WTC11 (cell line): ENCODE data around the gene NEK11. TPM values are rescaled to one million over a fixed set of nuclear protein-coding genes. Genes with fewer than 3 reads are reported as not detected.

Source experiments
- ATAC-seq: fragments of 200-7000 bp; cut with Tn5 transposase; 2 replicates; pipeline ENCODE4 v1.10.0; 2021; ENCODE audit warnings: mild to moderate bottlenecking, moderate library complexity
- CTCF ChIA-PET: fragments of 300-600 bp; sonication (Branson Sonifier 250); formaldehyde crosslinking; loops from one replicate; lab custom pipeline; 2021; ENCODE audit warnings: antibody characterized with exemption; lab: Charles Lee
- POLR2A ChIA-PET: fragments of 350-600 bp; sonication (Branson Sonifier 250); formaldehyde crosslinking; loops from one replicate; lab custom pipeline; 2021; ENCODE audit warnings: antibody characterized with exemption; lab: Charles Lee
- DNase-seq: peaks from one replicate; pipeline ENCODE4 v3.0.0; 2021; ENCODE audit warnings: low spot score
- H3K27ac Mint-ChIP-seq: 2 replicates; pipeline ENCODE4 v1.8.0; 2021; ENCODE audit warnings: mixed read lengths
- H3K27me3 Mint-ChIP-seq: 2 replicates; pipeline ENCODE4 v1.8.0; 2021; ENCODE audit warnings: low read depth, mild to moderate bottlenecking, moderate library complexity, mixed read lengths
- H3K36me3 Mint-ChIP-seq: 2 replicates; pipeline ENCODE4 v1.8.0; 2021; ENCODE audit warnings: mixed read lengths
- H3K4me1 Mint-ChIP-seq: 2 replicates; pipeline ENCODE4 v1.8.0; 2022; ENCODE audit warnings: mixed read lengths
- H3K4me3 Mint-ChIP-seq: 2 replicates; pipeline ENCODE4 v1.8.0; 2021; ENCODE audit warnings: mild to moderate bottlenecking, moderate library complexity, mixed read lengths
- H3K9me3 Mint-ChIP-seq: 2 replicates; pipeline ENCODE4 v1.8.0; 2021; ENCODE audit warnings: mixed read lengths
- AFF4 ChIP-seq: sonication (generic); formaldehyde crosslinking; IDR thresholded peaks from 2 replicates; pipeline ENCODE4 v1.8.1; 2023; ENCODE audit warnings: mild to moderate bottlenecking, missing genetic modification reagents, borderline replicate concordance
- ATF1 ChIP-seq: sonication (generic); formaldehyde crosslinking; IDR thresholded peaks from 2 replicates; pipeline ENCODE4 v1.8.1; 2023; ENCODE audit warnings: mild to moderate bottlenecking, moderate library complexity, missing genetic modification reagents
- ATF3 ChIP-seq: sonication (generic); formaldehyde crosslinking; conservative IDR thresholded peaks from 2 replicates; pipeline ENCODE4 v1.8.1; 2022; ENCODE audit warnings: mild to moderate bottlenecking, missing genetic modification reagents
- CBFB ChIP-seq: sonication (generic); formaldehyde crosslinking; IDR thresholded peaks from 2 replicates; pipeline ENCODE4 v1.8.1; 2022; ENCODE audit warnings: mild to moderate bottlenecking, low read depth, missing genetic modification reagents
- CDX4 ChIP-seq: fragments of 250-450 bp; sonication (Bioruptor Pico); IDR thresholded peaks from 2 replicates; pipeline ENCODE4 v1.9.0; 2021; ENCODE audit warnings: moderate library complexity, mild to moderate bottlenecking, inconsistent platforms, borderline replicate concordance
- ETV6 ChIP-seq: sonication (generic); formaldehyde crosslinking; IDR thresholded peaks from 2 replicates; pipeline ENCODE4 v1.8.1; 2022; ENCODE audit warnings: mild to moderate bottlenecking, missing genetic modification reagents
- FOXK1 ChIP-seq: sonication (generic); formaldehyde crosslinking; IDR thresholded peaks from 2 replicates; pipeline ENCODE4 v1.8.0; 2022; ENCODE audit warnings: mild to moderate bottlenecking, moderate library complexity, missing genetic modification reagents
- GTF2I ChIP-seq: fragments of 250-450 bp; sonication (Bioruptor Pico); conservative IDR thresholded peaks from 2 replicates; pipeline ENCODE4 v1.4.0; 2021; ENCODE audit warnings: mild to moderate bottlenecking
- NR3C1 ChIP-seq: sonication (generic); formaldehyde crosslinking; conservative IDR thresholded peaks from 2 replicates; pipeline ENCODE4 v1.8.1; 2023; ENCODE audit warnings: low read depth, mild to moderate bottlenecking, missing genetic modification reagents
- RORB ChIP-seq: fragments of 250-450 bp; sonication (Bioruptor Pico); IDR thresholded peaks from 2 replicates; pipeline ENCODE4 v1.9.0; 2021; ENCODE audit warnings: mild to moderate bottlenecking
- TCF7 ChIP-seq: sonication (generic); formaldehyde crosslinking; IDR thresholded peaks from 2 replicates; pipeline ENCODE4 v1.8.0; 2022; ENCODE audit warnings: mild to moderate bottlenecking, low read depth, missing genetic modification reagents, moderate library complexity
- ZNF121 ChIP-seq: sonication (generic); formaldehyde crosslinking; IDR thresholded peaks from 2 replicates; pipeline ENCODE4 v1.8.0; 2023; ENCODE audit warnings: missing genetic modification reagents
- ZNF423 ChIP-seq: fragments of 250-450 bp; sonication (Bioruptor Pico); IDR thresholded peaks from 2 replicates; pipeline ENCODE4 v2.1.2; 2022; ENCODE audit warnings: mild to moderate bottlenecking, moderate library complexity
- ZNF532 ChIP-seq: fragments of 250-450 bp; sonication (Bioruptor Pico); IDR thresholded peaks from 2 replicates; pipeline ENCODE4 v1.9.0; 2021; ENCODE audit warnings: mild to moderate bottlenecking, borderline replicate concordance
- total RNA-seq: library from RNA; stranded (reverse); gene quantifications from 3 replicates; pipeline ENCODE4 v1.2.3, GENCODE V29; 2021
- TF ChIP-seq, protein P1 (sequence below): sonication (generic); formaldehyde crosslinking; IDR thresholded peaks from 2 replicates; pipeline ENCODE4 v1.8.0; 2022; ENCODE audit warnings: mild to moderate bottlenecking, missing genetic modification reagents
- TF ChIP-seq, protein P2 (sequence below): sonication (generic); formaldehyde crosslinking; conservative IDR thresholded peaks from 2 replicates; pipeline ENCODE4 v1.8.1; 2023; ENCODE audit warnings: mild to moderate bottlenecking, low read depth, missing genetic modification reagents, moderate library complexity

Gene NEK11
- total RNA-seq, 1 experiment from 2014 or later = 1.6 TPM

- H3K27ac Mint-ChIP-seq = no peak overlapping the region
- no peaks in the 10 kb centered on the region for H3K27me3 Mint-ChIP-seq
- H3K4me3 Mint-ChIP-seq = no peak overlapping the region
- TF ChIP-seq NR3C1 (CRISPR knock-in tag) = no peak
- no peak for TF ChIP-seq FOXK1
- no peak for TF ChIP-seq ATF3 (CRISPR knock-in tag)
- no peak for TF ChIP-seq ZNF423
- TF ChIP-seq CDX4 = no peak
- no peak for TF ChIP-seq ZNF532 (CRISPR knock-in tag)
- no peak for TF ChIP-seq ETV6
- TF ChIP-seq, protein P1, sequence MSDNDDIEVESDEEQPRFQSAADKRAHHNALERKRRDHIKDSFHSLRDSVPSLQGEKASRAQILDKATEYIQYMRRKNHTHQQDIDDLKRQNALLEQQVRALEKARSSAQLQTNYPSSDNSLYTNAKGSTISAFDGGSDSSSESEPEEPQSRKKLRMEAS (CRISPR knock-in tag) = no peak
- TF ChIP-seq ATF1 (CRISPR knock-in tag) = no peak
- no peak for TF ChIP-seq AFF4 (CRISPR knock-in tag)
- no peak for TF ChIP-seq RORB (CRISPR knock-in tag)
- TF ChIP-seq TCF7 (CRISPR knock-in tag) = no peak
- H3K4me1 Mint-ChIP-seq = peaks cover 14% of the 10 kb centered on the region; the same call in 1 of the 2 replicates
- ChIA-PET POLR2A (no interaction called here), CTCF (no interaction called here)
- no peaks in the 10 kb centered on the region for H3K36me3 Mint-ChIP-seq
- no peak for DNase-seq
- no peaks in the 10 kb centered on the region for H3K9me3 Mint-ChIP-seq
- ATAC-seq = no peak
These were observed 255.7 kb downstream of the NEK11 start for GRCh38 chr3:131282379-131282778.

DNA sequence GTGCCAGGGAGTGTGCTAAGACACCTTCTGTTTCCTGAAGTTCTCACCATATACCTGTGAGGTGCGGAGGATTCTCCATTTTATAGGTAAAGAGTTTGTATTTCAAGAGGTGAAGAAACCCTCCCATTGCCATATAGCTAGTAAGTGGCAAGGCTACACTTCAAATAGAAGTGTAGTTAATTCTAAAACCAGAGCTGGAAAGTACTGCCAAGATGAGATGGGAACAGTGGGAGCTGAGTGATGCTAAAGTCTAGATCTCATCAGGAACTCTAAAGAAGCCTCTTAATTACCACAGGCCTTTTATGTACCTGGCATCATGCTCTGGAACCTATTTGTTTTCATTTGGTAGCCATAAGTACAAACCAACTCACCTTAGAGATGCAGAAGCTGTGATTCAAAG is 256.3 kb downstream of the NEK11 start:
- Mint-ChIP-seq H3K36me3 (no peaks in the 10 kb centered on the region), H3K4me3 (no peak overlapping the region), H3K9me3 (no peaks in the 10 kb centered on the region), H3K27me3 (no peaks in the 10 kb centered on the region), H3K27ac (no peak overlapping the region), H3K4me1 (peaks cover 14% of the 10 kb centered on the region; the same call in 1 of the 2 replicates)
- DNase-seq = no peak
- TF ChIP-seq GTF2I (no peak), CBFB (CRISPR knock-in tag) (no peak), ZNF121 (CRISPR knock-in tag) (no peak)
- TF ChIP-seq, protein P2, sequence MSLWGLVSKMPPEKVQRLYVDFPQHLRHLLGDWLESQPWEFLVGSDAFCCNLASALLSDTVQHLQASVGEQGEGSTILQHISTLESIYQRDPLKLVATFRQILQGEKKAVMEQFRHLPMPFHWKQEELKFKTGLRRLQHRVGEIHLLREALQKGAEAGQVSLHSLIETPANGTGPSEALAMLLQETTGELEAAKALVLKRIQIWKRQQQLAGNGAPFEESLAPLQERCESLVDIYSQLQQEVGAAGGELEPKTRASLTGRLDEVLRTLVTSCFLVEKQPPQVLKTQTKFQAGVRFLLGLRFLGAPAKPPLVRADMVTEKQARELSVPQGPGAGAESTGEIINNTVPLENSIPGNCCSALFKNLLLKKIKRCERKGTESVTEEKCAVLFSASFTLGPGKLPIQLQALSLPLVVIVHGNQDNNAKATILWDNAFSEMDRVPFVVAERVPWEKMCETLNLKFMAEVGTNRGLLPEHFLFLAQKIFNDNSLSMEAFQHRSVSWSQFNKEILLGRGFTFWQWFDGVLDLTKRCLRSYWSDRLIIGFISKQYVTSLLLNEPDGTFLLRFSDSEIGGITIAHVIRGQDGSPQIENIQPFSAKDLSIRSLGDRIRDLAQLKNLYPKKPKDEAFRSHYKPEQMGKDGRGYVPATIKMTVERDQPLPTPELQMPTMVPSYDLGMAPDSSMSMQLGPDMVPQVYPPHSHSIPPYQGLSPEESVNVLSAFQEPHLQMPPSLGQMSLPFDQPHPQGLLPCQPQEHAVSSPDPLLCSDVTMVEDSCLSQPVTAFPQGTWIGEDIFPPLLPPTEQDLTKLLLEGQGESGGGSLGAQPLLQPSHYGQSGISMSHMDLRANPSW (CRISPR knock-in tag) = no peak
- CTCF ChIA-PET = no interaction called here
- ATAC-seq = no peak
- POLR2A ChIA-PET = no interaction called here
